Activated effector memory CD4-positive, alpha-beta T cell treated with anti-CD3 and anti-CD28 coated beads, Interleukin-2, amount 50 U/mL, for 16 hours (primary cell): ENCODE data around the gene MEX3B.
"Not testable (repeated sequence)": the region's sequence is repeated elsewhere in the genome, so short reads cannot be mapped to it uniquely, and the experiment has no call there.

ENCODE experiments used
- DNase-seq: peaks from one replicate; pipeline ENCODE4 v3.0.0-alpha.2; 2020

MEX3B gene

DNA sequence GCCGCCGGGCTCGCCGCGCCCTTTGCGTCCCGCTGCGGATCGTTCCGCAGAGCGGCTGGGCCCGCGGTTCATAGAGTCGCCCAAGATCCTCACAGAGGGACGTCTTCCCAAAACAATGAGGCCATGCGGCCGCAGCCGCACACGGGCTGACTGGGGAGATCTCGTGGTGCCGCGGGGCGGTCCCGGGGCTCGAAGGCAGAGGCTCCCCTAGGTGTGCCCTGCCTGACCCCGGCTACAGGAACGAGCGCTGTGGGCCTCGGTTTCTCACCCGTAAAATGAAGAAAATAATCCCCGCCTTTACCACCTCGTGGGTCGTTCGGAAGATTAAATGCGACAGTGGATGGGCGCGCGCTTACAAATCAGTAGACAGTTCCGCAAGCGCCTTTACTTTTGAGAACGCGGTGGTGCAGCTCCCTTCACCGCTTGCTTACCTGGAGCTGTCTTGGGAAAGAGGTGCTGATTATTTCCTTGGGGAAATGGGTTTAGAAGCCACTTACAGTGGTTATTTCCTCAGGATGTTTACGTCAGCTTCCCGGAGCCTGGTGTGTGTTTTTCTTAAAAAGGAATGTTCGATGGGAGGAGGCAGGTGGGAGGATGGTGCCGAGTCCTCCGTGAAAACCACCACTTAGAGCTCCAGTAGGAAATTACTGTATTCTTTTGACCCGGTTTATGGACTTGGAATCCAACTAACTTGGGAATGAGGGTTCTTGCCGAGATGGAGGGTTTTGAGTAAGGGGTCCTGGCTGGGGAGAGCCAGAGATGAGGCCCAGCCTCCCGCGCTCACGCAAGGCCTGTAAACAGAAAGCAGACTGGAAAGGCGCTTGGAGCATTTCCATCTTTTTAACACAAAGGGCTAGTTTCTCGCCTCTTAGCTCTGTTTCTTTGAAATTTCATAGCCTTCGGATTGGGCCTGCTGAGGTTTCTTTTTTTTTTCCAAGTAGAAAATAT is 1.9 kb upstream of the MEX3B start:
- no peak for DNase-seq

DNA sequence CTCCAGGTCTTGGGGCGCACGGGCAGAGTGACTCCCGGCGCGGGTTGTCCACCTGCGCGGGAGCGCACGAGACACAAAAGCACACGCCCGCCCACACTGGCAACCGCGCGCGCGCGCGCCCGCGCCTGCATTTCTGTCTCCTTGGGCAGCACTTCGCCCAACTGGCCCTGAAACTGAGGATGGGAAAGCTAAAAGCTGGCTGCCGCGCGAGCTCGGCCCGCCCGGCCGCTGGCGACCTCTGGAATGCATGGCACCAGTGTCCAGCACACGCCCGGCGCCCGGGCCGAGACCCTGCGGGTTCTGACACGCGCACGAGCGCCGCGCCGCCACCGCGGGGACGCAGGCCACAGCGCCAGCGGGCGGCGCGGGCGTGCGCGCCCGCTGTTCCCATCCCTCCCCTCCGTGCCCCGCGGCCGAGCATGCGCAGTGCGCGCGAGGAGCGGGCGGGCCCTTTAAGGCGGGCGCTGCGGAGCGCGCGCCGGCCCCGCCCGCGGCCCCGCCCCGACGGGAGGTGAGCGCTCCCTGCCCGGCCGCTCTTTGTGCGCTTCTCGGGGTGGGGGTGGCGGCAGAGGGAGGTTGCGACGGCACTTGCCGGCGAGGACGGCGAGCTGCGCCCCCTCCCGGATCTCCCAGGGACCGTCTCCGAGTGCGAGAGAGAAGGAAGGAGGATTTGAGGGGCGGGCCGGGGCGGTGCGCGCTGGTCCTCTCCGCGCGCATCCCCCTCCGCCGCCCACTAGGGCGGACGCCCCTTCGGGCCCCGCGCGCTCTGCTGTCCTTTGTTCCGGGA is 1.0 kb upstream of the MEX3B start:
- DNase-seq: peak; percentile 95

DNA sequence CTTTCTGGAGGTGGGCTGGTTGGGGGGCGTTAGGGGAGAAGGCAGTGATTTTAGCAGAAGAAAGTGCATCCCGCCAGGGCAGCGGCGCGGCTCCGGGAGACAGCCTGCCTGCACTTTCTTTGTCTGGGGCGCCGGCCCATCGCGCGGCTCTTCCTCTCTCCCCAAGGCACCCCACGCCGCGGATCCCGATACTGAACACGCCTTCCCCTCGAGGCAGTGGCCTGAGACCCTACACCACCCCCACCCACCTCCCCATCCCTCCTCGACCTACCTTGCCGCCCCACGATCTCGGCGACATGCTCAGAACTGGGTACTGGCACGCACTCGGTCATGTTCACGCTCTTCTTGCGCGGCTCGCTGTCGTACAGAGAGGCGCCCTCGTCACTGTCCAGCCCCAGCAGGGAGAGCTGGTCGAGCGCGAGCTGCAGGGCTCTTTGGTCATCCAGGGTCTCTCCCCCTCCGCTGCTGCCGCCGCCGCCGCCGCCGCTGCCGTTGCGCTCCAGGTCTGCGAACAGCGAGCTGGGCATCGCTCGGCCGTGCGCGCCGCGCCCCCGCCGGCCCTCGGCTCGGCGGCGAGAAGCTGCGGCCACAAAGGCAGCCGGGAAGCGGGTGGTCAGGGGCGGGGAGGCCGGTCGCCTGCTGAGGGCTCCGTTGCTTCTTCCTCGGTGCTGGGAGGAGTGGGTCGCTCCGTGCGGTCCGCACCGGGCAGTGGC is 483 bp downstream of the MEX3B start:
- peak; percentile 69 for DNase-seq

DNA sequence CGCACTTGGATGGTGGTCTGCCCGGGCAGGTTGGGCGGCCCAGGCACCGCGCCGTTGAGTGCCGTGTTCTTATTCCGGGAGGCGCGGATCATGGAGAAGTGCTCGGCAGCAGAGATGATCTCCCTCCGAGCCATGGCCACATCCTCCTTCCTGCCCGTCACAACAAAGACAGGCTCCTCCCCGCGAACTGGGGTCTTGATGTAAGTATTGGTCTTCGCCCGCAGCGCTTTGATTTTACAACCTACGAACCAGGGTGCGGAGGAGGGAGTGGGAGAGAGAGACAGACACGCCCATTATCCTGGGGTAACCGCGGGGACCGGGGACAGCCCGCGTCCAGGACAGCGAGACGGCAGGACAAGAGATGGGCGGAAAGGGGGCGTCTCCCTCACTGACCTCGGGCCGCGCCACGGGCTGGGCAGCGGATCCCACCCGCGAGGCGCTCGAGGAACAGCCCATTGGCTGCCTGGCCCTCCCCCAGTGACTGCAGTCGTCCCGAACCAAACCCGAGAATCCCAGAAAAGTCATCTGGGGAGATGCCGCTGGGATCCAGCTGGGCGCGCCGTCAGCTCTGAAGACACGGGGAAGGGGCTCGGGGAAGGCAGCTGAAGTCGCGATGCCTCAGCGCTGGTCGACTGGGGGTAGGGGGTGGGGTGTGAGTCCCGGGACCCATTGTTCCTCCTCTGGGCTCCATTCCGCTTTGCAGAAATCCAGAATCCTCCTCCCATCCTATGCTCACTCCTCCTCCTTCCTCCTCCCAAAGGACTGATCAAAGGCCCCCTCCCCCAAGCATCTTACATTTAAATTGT is 1.2 kb downstream of the MEX3B start:
- peak; percentile 70 for DNase-seq

DNA sequence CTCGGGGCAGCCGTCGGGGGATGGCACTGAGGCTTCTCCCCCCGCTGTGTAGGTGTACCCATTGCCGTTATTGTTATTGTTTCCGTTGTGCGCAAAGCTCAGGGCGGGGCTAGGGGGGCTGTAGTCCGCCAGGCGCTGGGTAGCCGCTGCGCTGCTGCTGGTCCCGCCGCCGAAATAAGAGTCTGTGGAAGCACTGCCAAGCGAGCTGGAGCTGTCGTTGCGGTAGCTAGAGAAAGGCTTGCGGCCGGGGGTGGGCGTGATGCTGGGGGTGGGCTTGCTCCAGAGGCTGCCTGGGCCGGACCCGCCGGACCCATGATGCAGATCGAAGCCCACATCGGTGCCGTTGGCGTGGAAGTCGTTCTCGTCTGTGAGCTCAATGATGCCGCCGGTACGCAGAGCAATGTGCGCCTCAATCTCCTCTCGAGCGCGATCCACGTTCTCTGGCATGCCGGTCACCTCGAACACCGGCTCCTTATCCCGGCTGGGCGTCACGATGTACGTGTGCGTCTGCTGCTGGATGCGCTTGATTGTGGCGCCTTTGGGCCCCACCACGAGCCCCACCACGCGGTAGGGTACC is 1.9 kb downstream of the MEX3B start:
- no peak for DNase-seq

DNA sequence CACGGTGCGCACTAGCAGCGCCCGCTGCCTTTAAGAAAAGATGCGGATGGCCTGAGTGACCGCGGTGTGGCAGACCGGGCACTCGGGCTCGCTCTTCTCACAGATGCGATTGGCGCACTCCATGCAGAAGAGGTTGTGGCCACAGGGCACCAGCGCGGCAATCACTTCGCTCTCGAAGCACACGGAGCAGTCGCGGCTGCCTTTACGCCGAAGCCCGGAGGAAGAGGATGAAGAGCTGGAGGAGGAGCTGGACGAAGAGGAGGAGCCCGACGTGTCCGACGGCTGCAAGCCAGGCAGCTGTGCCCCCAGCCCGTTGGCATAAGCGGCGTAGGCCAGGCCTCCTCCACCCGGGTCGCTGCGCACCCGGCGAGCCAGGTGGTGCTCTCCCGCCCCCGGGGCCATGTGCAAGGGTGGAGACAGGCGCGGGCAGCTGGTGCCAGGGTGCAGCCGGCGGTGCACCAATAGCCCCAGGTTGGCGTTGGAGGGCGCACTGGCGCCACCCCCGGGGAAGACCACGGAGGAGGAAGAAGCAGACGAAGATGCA is 2.6 kb downstream of the MEX3B start:
- no peak for DNase-seq

DNA sequence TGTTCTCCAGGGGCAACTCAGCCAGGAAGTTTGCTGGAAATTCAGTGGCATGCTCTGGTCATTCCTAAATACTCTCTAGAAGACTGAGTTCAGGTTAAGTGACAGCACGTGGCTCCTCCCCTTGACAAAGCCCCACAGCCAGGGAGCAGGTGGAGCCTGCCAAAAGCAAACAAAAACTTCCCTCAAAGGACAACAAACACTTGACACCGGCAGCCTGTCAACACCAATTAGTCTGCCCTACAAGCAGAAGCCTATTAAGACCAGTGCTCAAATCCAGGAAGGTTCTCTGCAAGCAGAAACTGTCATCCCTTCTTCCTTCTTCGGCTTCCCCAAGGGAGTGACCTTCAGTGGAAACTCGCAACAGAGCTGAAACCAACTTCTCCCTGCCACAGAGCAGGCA is 5.0 kb downstream of the MEX3B start:
- DNase-seq: no peak

DNA sequence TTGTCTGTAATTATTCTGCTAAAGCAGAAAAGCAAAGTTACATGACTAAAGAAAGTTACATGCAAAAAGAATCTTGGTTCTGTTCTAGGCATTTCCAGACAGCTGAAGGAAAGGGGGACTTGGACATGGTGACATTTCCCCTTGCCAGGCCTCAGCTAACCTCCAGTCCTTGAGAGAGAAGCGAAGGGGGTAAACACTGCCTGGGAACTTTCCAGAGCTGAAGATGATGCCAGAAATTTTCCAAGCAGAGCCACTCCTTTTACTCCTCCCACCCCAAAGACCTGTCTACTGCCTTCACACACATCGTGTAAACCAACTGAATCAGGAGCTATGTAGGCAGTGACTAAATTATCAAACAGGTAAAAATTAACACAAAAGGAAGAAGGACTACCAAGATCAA is 5.4 kb downstream of the MEX3B start:
- no peak for DNase-seq

DNA sequence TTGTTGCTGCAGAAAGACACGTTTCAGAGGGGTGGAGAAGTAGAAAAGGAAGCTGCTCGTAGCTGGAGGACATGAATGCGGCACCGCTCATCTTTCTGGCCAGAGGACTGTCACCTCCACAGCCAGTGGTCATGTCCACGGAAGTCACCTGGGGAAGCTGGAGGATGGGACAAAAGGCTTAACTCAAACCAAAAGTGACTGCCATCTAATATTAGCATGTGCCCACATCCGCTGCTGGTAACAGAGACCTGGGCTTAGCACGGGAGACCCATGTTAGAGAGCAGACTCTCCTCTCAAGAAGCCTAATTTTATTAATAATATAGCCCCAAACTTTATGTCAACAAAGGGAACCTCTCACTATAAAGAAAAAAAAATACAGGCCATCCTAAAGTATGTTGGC is 5.9 kb downstream of the MEX3B start:
- no peak for DNase-seq

DNA sequence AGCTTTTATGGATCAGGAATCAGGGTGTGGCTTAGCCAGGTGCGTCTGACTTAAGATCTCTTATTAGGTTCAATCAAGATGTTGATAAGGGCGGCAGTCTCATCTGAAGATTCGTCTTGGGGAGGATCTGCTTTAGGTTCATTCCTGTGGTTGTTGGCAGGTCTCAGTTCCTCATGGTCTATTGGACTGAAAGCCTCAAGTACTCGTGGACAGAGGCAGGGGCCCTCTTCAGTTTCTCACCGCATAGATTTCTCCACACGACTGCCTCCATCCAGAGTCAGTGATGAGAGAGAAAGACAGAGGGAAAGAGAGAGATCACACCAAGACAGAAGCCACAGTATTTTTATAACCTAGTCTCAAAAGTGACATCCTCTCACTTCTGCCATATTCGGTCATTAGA is 9.4 kb downstream of the MEX3B start:
- DNase-seq: no peak

DNA sequence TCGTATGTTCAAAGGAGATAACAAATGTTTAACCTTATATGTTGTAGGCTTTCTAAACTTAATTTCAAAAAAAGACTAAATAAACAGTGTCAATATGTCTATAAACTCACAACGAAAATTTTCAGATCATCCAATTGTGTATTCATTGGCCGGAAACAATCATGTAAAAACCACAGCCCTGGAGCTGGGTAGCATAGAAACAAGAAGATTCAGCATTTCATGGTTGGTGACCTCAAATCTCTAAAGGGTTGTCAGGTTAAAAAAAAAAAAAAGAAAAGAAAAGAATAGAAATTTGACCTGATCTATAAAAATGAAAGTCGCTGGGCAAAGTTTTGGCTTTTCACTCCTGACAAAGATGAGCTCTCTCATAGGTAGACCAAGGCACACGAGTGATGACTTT is 13.9 kb downstream of the MEX3B start:
- DNase-seq: no peak

DNA sequence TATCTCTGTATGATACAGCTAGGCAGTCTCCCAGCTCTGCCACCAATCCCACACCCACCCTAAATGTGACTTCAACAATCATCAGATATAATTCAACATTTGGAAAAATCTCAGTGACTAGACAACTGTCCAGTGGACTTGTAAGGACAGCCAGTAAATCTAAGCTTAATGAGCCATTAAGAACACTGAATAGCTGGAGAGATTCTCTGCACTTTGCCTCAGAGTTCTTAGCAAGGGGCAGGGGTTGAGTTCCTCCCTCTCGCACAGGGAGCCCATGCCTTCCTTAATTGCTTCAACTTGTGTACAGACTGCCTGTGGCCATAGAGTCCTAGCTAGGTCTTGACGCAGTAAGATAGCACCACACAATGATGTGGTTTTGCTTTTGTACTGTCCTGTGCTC is 15.6 kb downstream of the MEX3B start:
- DNase-seq: no peak

DNA sequence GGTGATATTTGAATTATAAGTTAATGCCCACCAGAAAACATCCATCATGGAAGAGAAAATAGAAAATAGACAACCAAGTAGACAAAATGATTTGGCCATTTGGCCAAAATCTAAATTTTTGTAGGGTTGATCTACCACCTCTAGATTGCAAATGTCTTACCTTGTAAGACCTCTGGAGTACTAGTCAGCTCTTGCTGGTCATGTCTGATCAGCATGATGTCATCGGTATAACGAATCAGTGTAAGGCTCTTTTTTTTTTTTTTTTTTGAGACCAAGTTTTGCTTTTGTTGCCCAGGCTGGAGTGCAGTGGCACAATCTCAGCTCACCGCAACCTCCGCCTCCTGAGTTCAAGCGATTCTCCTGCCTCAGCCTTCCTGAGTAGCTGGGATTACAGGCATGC is 17.7 kb downstream of the MEX3B start:
- DNase-seq: not testable (repeated sequence)

DNA sequence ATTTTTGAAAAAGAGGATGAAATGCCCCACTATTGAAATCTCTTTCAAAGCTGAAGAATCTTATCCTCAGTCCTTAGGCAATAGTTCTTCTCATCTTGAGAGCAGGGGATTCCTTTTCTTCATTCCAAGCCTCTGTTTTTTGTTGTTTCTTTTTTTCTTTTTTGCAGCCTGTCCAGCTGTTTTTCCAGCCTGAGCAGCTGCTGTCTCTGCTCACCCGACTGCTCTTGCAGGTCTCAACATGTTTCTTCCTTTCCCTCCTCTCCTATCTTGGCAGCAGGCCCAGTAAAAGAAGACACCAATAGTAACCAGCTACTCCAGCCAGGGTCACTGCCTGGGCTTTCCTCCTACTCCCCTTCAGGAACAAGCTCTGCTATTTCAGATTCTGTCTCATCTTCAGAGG is 23.8 kb downstream of the MEX3B start:
- DNase-seq: no peak

DNA sequence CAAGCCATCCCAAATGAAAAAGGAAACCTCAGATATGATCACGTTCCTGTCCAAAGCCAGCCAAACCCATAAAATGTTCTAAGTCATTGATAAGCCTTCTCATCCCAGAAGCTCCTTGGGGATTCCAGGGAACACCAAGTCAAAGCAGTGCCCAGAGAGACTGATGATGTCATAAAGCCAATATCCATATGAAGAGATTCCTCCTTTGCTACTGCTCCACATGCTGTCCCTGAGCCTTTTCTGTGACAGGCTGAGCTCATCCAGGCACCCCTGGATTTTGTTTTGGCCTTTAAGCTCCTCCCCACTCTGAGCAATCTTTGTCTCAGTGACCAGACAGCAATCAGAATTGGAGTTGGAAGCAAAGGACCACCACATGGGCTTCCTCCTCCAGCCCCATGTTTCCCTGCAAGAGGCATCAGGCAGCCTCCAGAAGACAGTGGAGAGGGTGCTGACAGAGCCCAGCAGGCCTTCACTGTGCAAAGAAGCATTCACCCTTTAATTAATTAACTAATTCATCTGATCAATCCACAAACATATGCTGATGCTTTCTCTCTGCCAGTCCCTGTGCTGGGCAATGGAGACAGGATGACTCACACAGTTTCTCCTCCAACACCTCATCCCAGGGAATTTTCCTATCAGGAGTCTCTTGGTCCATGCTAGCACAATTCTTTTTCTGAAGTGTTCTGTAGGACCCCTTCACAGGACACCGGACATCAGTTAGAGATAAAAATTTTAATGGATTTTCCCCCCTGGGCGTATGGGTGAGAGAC is 25.0 kb downstream of the MEX3B start:
- no peak for DNase-seq

DNA sequence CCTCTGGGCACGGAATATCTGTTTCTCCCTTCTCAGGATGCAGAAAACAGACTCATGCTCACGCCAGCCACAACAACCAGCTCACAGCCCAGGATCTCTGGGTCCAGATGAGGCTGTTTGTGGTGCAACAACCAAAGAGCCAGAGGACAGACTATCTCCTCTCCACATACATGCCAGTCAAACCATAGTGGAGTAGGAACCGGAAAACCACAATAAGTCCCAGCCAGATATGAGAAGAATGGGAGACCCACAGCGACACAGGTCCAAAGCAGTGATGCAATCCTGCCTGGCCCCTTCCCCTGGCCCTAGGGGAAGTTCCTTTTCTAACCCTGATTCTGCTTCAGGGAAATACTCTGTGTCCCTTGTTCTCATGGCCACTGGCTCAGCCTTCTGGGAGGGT is 27.6 kb downstream of the MEX3B start:
- DNase-seq: no peak

DNA sequence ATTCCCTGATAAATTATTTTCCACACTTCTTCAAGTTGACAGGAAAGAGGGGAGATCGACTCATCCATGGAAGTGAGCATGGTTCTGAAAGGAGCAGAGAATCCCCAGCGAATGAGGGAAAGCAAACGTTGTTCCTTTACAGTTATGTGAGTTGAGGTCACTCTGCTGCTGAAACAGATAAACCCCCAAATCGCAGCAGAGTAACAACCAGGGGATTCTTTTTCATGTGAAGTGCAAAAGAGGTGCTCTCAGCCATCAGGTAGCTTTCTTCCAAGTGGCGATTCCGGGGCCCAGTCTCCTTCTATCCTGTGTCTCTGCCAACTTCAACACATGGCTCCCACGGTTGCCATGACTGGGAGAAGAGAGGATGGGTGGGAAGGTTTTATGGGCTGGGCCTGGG is 28.2 kb downstream of the MEX3B start:
- no peak for DNase-seq

DNA sequence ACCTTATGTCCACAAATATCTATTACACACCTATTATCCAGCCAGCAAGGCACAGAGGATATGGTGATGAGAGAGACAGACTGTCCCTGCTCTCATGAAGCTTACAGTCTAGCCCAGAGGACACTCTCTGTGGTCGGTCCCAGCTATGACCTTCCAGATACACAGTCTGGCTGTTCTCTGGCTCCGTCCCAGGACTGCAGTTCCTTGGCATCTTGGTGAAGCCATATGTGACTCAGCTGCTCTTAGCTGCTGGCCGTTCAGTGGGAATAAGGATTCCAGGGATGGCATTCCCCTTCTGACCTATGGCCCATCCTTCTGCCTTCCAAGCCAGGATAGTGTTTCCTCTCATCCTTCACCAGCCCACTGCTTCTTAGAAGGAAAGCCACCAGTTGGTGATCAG is 30.8 kb downstream of the MEX3B start:
- DNase-seq: no peak

DNA sequence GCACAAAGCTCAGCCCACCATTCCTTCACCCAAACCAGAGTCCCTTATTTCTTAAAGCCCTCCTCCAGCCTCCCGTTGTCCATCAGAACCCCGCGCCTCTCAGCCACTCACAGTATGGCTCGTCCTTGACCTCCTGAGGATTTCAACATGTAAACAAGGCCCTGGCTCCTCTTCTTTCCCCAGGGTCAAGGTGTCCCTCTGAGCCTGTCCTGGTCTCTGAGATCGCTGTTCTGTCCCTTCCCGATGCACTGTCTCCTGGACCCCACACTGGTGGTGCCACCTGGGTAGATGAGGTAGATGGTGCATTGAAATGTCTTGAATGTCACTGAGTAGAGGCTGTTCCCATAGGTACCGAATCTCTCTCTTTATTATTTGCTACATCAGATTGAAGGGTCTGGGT is 32.9 kb downstream of the MEX3B start:
- no peak for DNase-seq

DNA sequence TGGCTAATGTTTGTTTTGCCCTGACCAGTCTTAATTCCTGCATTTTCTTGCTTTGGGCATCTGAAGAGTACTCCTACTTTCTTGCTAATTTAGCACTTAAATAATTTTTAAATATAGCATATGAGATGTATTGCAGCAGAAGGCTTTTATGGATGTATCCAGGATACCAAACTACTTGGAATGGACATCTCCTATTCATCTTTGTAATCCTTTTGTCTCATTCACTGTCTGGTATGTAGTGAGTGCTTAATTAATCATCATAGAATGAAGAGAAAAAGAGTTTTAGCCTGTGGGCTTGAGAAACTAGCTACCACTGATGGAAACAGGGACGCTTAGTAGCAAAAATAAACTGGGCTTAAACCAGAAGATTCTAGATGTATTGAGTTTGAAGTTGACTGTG is 40.6 kb downstream of the MEX3B start:
- no peak for DNase-seq

DNA sequence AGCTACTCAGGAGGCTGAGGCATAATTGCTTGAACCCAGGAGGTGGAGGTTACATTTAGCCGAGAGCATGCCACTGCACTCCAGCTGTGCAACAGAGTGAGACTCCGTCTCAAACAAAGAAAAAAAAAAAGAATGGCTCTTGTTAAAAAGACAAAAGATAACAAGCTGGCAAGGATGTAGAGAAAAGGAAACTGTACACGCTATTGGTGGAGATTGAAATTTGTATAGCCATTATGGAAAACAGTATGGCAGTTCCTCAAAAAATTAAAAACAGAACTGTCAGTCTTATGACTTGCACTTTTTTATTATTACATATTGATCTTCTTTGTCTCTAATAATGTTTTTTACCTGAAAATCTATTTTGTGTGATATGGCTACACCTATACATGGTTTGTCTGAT is 41.9 kb downstream of the MEX3B start:
- DNase-seq: no peak
